Measurements from ENCODE around the gene ARHGAP18.

ARHGAP18 gene

DNA sequence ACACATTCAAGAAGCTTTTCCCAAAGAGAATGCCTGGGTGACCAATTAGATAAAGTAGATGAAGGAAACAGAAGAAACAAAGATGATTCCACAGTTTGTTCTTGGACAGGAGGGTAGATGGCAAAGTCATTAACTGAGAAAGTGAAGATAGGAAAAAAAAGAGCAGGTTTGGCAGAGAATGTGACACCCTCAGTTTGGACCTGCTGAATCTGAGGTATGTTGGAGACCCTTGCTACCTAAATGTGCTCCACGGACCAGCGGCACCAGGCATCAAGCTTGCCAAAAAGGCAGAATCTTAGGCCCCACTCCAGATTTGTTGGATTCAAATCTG, 49.7 kb downstream of the ARHGAP18 start:
- no peak for TF ChIP-seq CTCF (conservative IDR thresholded peaks at IDR 0.05; ENCODE audit: low read depth, low read length)
- peaks cover 14% of the 10 kb centered on the region for H3K4me1 ChIP-seq (ENCODE audit: low read depth, poor library complexity, severe bottlenecking)
- H3K9ac ChIP-seq: no peak overlapping the region
- no peak overlapping the region for H2AFZ ChIP-seq (ENCODE audit: low read depth)
- H3K79me2 ChIP-seq (ENCODE audit: insufficient read depth, low read depth): no peaks in the 10 kb centered on the region
- H3K36me3 ChIP-seq (ENCODE audit: insufficient read depth): no peaks in the 10 kb centered on the region
- H3K27ac ChIP-seq: no peak overlapping the region
- no peaks in the 10 kb centered on the region for H4K20me1 ChIP-seq (ENCODE audit: insufficient read depth)
- no peaks in the 10 kb centered on the region for H3K27me3 ChIP-seq (ENCODE audit: insufficient read depth, low read depth)
- H3K4me3 ChIP-seq (IDR thresholded peaks at IDR 0.05; ENCODE audit: insufficient read depth, low read depth, low read length): no peak overlapping the region
- H3K4me2 ChIP-seq: no peak overlapping the region

DNA sequence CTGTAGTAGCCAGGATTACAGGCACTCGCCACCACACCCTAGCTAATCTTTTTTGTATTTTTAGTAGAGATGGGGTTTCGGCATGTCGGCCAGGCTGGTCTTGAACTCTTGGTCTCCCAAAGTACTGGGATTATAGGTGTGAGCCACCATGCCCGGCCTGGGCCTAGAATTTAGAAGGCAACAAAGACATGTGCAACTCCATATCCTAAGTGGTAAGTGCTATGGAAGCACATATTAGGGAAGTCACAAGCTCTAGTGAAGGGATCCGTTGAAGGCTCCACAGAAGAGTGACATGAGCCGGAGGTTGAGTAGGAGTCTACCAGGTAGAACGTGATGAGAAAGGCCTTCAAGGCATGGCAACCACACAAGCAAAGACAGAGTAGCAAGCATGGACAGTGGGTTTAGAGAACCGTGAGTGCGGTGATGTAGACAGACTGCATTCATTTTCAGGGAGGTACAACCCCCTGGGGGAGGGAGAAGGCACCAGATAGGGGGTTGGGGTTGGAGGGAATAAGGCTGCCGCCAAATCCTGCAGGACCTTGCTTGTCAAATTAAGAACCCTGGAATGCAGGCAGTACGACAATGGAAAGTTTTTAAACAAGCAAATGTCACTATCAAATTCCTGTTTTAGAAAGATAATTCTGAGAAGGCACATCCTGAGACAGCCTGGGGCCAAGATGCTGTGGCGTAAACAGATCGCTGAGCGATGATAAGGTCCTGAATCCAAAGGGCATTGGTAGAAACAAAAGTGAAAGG, 50.2 kb downstream of the ARHGAP18 start:
- H3K9ac ChIP-seq: no peak overlapping the region
- H4K20me1 ChIP-seq (ENCODE audit: insufficient read depth): no peaks in the 10 kb centered on the region
- no peaks in the 10 kb centered on the region for H3K27me3 ChIP-seq (ENCODE audit: insufficient read depth, low read depth)
- no peak overlapping the region for H3K27ac ChIP-seq
- TF ChIP-seq CTCF (conservative IDR thresholded peaks at IDR 0.05; ENCODE audit: low read depth, low read length): no peak
- H2AFZ ChIP-seq (ENCODE audit: low read depth): no peak overlapping the region
- H3K4me1 ChIP-seq (ENCODE audit: low read depth, poor library complexity, severe bottlenecking): peaks cover 14% of the 10 kb centered on the region
- H3K79me2 ChIP-seq (ENCODE audit: insufficient read depth, low read depth): no peaks in the 10 kb centered on the region
- no peak overlapping the region for H3K4me2 ChIP-seq
- H3K4me3 ChIP-seq (IDR thresholded peaks at IDR 0.05; ENCODE audit: insufficient read depth, low read depth, low read length): no peak overlapping the region
- no peaks in the 10 kb centered on the region for H3K36me3 ChIP-seq (ENCODE audit: insufficient read depth)

- H3K4me1 ChIP-seq (ENCODE audit: low read depth, poor library complexity, severe bottlenecking): peaks cover 14% of the 10 kb centered on the region
- H3K4me3 ChIP-seq (IDR thresholded peaks at IDR 0.05; ENCODE audit: insufficient read depth, low read depth, low read length): no peak overlapping the region
- H3K4me2 ChIP-seq: no peak overlapping the region
- H3K79me2 ChIP-seq (ENCODE audit: insufficient read depth, low read depth): no peaks in the 10 kb centered on the region
- no peak overlapping the region for H3K27ac ChIP-seq
- TF ChIP-seq CTCF (conservative IDR thresholded peaks at IDR 0.05; ENCODE audit: low read depth, low read length): no peak
- no peaks in the 10 kb centered on the region for H3K36me3 ChIP-seq (ENCODE audit: insufficient read depth)
- H3K27me3 ChIP-seq (ENCODE audit: insufficient read depth, low read depth): no peaks in the 10 kb centered on the region
- no peaks in the 10 kb centered on the region for H4K20me1 ChIP-seq (ENCODE audit: insufficient read depth)
- H2AFZ ChIP-seq (ENCODE audit: low read depth): no peak overlapping the region
- no peak overlapping the region for H3K9ac ChIP-seq
These were observed 50.8 kb downstream of the ARHGAP18 start for GRCh38 chr6:129659167-129659566.

- Histone ChIP-seq H3K27me3 (ENCODE audit: insufficient read depth, low read depth) (no peaks in the 10 kb centered on the region), H3K4me2 (no peak overlapping the region), H2AFZ (ENCODE audit: low read depth) (no peak overlapping the region), H3K4me1 (ENCODE audit: low read depth, poor library complexity, severe bottlenecking) (peaks cover 7% of the 10 kb centered on the region), H3K4me3 (IDR thresholded peaks at IDR 0.05; ENCODE audit: insufficient read depth, low read depth, low read length) (no peak overlapping the region), H3K9ac (no peak overlapping the region), H4K20me1 (ENCODE audit: insufficient read depth) (no peaks in the 10 kb centered on the region), H3K27ac (no peak overlapping the region), H3K79me2 (ENCODE audit: insufficient read depth, low read depth) (no peaks in the 10 kb centered on the region), H3K36me3 (ENCODE audit: insufficient read depth) (no peaks in the 10 kb centered on the region)
- TF ChIP-seq CTCF (conservative IDR thresholded peaks at IDR 0.05; ENCODE audit: low read depth, low read length): no peak
These were observed 52.5 kb downstream of the ARHGAP18 start for GRCh38 chr6:129657483-129657882.

All from KMS-11 (cell line).